Naive thymus-derived CD4-positive, alpha-beta T cell (primary cell): ENCODE data around the gene OR52N2. TPM values are rescaled to one million over a fixed set of nuclear protein-coding genes. Genes with fewer than 3 reads are reported as not detected.

Experiments used
- ATAC-seq: fragments of 150-1000 bp; cut with Tn5 transposase; 2 replicates; pipeline ENCODE4 v1.10.0; 2021; ENCODE audit warnings: mild to moderate bottlenecking, moderate library complexity
- CTCF ChIA-PET: fragments of 350-600 bp; sonication (Branson Sonifier 250); formaldehyde crosslinking; loops from one replicate; lab custom pipeline; 2021; ENCODE audit warnings: antibody characterized with exemption; lab: Charles Lee
- POLR2A ChIA-PET: fragments of 350-600 bp; sonication (Branson Sonifier 250); formaldehyde crosslinking; loops from one replicate; lab custom pipeline; 2021; ENCODE audit warnings: antibody characterized with exemption, inconsistent platforms; lab: Charles Lee
- DNase-seq, 9 donors: peaks; one replicate each; pipeline versions ENCODE4 v3.0.0 to v3.0.0-alpha.2; 2020 to 2022; ENCODE audit warnings: mixed read lengths in 1 of 9
- H3K27ac ChIP-seq: one replicate; pipeline ENCODE4 v1.7.0; 2013; ENCODE audit warnings: mild to moderate bottlenecking, low read depth, low read length, moderate library complexity
- H3K27me3 ChIP-seq, 2 donors: one replicate each; pipeline ENCODE4 v1.7.0; 2013; ENCODE audit warnings: low read length in 2 of 2, mild to moderate bottlenecking in 2 of 2, moderate library complexity in 2 of 2; ENCODE audit not compliant: control insufficient read depth in 2 of 2, insufficient read depth in 2 of 2
- H3K36me3 ChIP-seq, 3 experiments: 1 replicate in 2 of 3; 2 replicates in 1 of 3; pipeline ENCODE4 v1.7.0; 2013; ENCODE audit warnings: low read length in 3 of 3, mild to moderate bottlenecking in 3 of 3, moderate library complexity in 1 of 3; ENCODE audit not compliant: insufficient read depth in 3 of 3, control insufficient read depth in 2 of 3
- H3K4me1 ChIP-seq, 2 donors: one replicate each; pipeline ENCODE4 v1.7.0; 2013; ENCODE audit warnings: low read length in 2 of 2, mild to moderate bottlenecking in 2 of 2, moderate library complexity in 1 of 2; ENCODE audit not compliant: control insufficient read depth in 2 of 2, insufficient read depth in 2 of 2
- H3K4me3 ChIP-seq: 2 replicates; pipeline ENCODE4 v1.7.0; 2013; ENCODE audit warnings: mild to moderate bottlenecking, low read length
- H3K9me3 ChIP-seq, 3 experiments: 1 replicate in 2 of 3; 2 replicates in 1 of 3; pipeline ENCODE4 v1.7.0; 2013; ENCODE audit warnings: low read length in 3 of 3; ENCODE audit not compliant: control insufficient read depth in 2 of 3
- H3K27ac Mint-ChIP-seq, 9 donors: one replicate each; pipeline ENCODE4 v1.8.0; 2020 to 2022; ENCODE audit warnings: mixed read lengths in 9 of 9, mild to moderate bottlenecking in 8 of 9, moderate library complexity in 5 of 9, inconsistent platforms in 2 of 9
- H3K27me3 Mint-ChIP-seq, 5 donors: one replicate each; pipeline ENCODE4 v1.8.0; 2021 to 2022; ENCODE audit warnings: mixed read lengths in 5 of 5, mild to moderate bottlenecking in 1 of 5
- H3K36me3 Mint-ChIP-seq, 5 donors: one replicate each; pipeline ENCODE4 v1.8.0; 2020 to 2022; ENCODE audit warnings: mixed read lengths in 5 of 5, mild to moderate bottlenecking in 3 of 5, inconsistent platforms in 1 of 5
- H3K4me1 Mint-ChIP-seq, 7 donors: one replicate each; pipeline ENCODE4 v1.8.0; 2020 to 2022; ENCODE audit warnings: mixed read lengths in 7 of 7, mild to moderate bottlenecking in 3 of 7, inconsistent platforms in 1 of 7
- H3K4me3 Mint-ChIP-seq, 10 donors: one replicate each; pipeline ENCODE4 v1.8.0; 2020 to 2022; ENCODE audit warnings: mild to moderate bottlenecking in 10 of 10, mixed read lengths in 10 of 10, moderate library complexity in 6 of 10, inconsistent platforms in 2 of 10
- H3K9me3 Mint-ChIP-seq, 11 donors: one replicate each; pipeline ENCODE4 v1.8.0; 2020 to 2022; ENCODE audit warnings: mixed read lengths in 11 of 11, mild to moderate bottlenecking in 4 of 11, inconsistent platforms in 1 of 11, moderate library complexity in 1 of 11
- intact Hi-C, 2 donors: fragments of 100-400 bp; cut with micrococcal nuclease; formaldehyde crosslinking; loops; one replicate each; pipeline ENCODE4 v1.15.1; 2023
- polyA plus RNA-seq, 2 donors: library from polyadenylated mRNA; unstranded; fragments of 300-500 nt; fragmentation: Illumina TruSeq; gene quantifications; one replicate each; pipeline ENCODE4 v1.2.3, GENCODE V29; 2021
- total RNA-seq, 6 experiments: library from RNA in 5 of 6; stranded (reverse) in 5 of 6; gene quantifications; 1 replicate in 5 of 6; 2 replicates in 1 of 6; pipeline ENCODE4 v1.2.3 and lab custom pipeline; 2021 to 2026

The OR52N2 gene
- total and polyA plus RNA-seq, 7 experiments from 2014 or later = not detected

GRCh38 chr11:5857590-5857989 lies 48.9 kb downstream of the OR52N2 start, which contains the start of gene OR52E8:
OR52E8 (minus strand) TSS chr11:5857690; CDS start chr11:5857690, 0 bp downstream.
- H3K27me3 Mint-ChIP-seq = peaks cover 4 to 49% (median 31%) of the 10 kb centered on the region in 5 donors
- peaks cover 0 to 7% (median 0%) of the 10 kb centered on the region in 11 donors for H3K9me3 Mint-ChIP-seq
- H3K27me3 ChIP-seq = peaks cover 0 to 4% of the 10 kb centered on the region in 2 donors
- H3K36me3 ChIP-seq = no peaks in the 10 kb centered on the region
- H3K4me3 Mint-ChIP-seq = no peak within 1 kb of the TSS
- no peak within 1 kb of the TSS for H3K27ac Mint-ChIP-seq
- intact Hi-C loops = no loop called here
- no peaks in the 10 kb centered on the region for H3K4me1 ChIP-seq
- no peaks in the 10 kb centered on the region for H3K4me1 Mint-ChIP-seq
- no peaks in the 10 kb centered on the region for H3K9me3 ChIP-seq
- no peak within 1 kb of the TSS for H3K27ac ChIP-seq
- ChIA-PET CTCF (no interaction called here), POLR2A (no interaction called here)
- DNase-seq = no peak
- no peak for ATAC-seq
- no peak within 1 kb of the TSS for H3K4me3 ChIP-seq
- no peaks in the 10 kb centered on the region for H3K36me3 Mint-ChIP-seq

DNA sequence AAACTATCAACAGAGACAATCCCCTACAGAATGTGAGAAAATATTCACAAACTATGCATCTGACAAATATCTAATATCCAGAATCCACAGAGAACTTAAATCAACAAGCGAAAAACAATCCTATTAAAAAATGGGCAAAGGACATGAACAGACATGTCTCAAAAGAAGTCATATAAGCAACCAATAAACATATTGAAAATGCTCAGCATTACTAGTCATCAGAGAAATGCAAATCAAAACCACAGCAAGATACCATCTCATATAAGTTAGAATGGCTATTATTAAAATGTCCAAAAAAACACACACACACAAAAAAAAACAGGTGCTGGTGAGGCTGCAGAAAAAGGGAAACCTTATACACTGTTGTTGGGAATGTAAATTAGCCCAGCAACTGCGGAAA lies 57.1 kb downstream of the OR52N2 start:
- H3K9me3 Mint-ChIP-seq = peaks cover 0 to 11% (median 3%) of the 10 kb centered on the region in 11 donors

More for the DNA sequence above, 57.1 kb downstream of the OR52N2 start:
- H3K36me3 Mint-ChIP-seq = no peaks in the 10 kb centered on the region
- ChIA-PET CTCF (no interaction called here), POLR2A (no interaction called here)
- ATAC-seq (no peak), DNase-seq (no peak)
- Histone ChIP-seq H3K27ac (no peak overlapping the region), H3K4me3 (no peak overlapping the region), H3K36me3 (no peaks in the 10 kb centered on the region), H3K9me3 (no peaks in the 10 kb centered on the region), H3K4me1 (no peaks in the 10 kb centered on the region), H3K27me3 (no peaks in the 10 kb centered on the region)
- no peaks in the 10 kb centered on the region for H3K4me1 Mint-ChIP-seq
- H3K27me3 Mint-ChIP-seq = peaks cover 2 to 46% (median 28%) of the 10 kb centered on the region in 5 donors
- H3K4me3 Mint-ChIP-seq = no peak overlapping the region
- H3K27ac Mint-ChIP-seq = no peak overlapping the region
- intact Hi-C loops = no loop called here

Other genes with a start within 250 kb of the OR52N2 start
- gene OR52B6, start 228.0 kb upstream of the OR52N2 start, total RNA-seq = not detected
- gene OR52B6, start 228.0 kb upstream of the OR52N2 start, polyA plus RNA-seq = not detected
- gene TRIM6, start 212.3 kb upstream of the OR52N2 start, total RNA-seq = under 1 TPM in 1 of 5 experiments, not detected in 4; 0.36 TPM
- not detected for gene TRIM6, start 212.3 kb upstream of the OR52N2 start, polyA plus RNA-seq
- 10 to 100 TPM in 4 of 5 experiments, 1 to 10 TPM in 1; 5.8 to 14.2 (median 10.8) TPM for gene TRIM34, start 183.9 kb upstream of the OR52N2 start, total RNA-seq
- gene TRIM34, start 183.9 kb upstream of the OR52N2 start, polyA plus RNA-seq = 10 to 100 TPM; 10.8 to 12.6 TPM
- gene TRIM5, start 123.8 kb upstream of the OR52N2 start, total RNA-seq = 10 to 100 TPM; 16.9 to 36.8 (median 26.2) TPM
- 10 to 100 TPM; 10.3 to 10.5 TPM for gene TRIM5, start 123.8 kb upstream of the OR52N2 start, polyA plus RNA-seq
- gene TRIM22, start 119.1 kb upstream of the OR52N2 start, total RNA-seq = 100 to 1,000 TPM; 229 to 340 (median 258) TPM
- gene TRIM22, start 119.1 kb upstream of the OR52N2 start, polyA plus RNA-seq = 100 to 1,000 TPM; 121 to 184 TPM
- gene OR56B1, start 72.5 kb upstream of the OR52N2 start, total RNA-seq = 1 to 10 TPM in 1 of 5 experiments, under 1 TPM in 4; 0.19 to 1.4 (median 0.71) TPM
- gene OR56B1, start 72.5 kb upstream of the OR52N2 start, polyA plus RNA-seq = under 1 TPM in 1 of 2 donors, not detected in 1; 0.11 TPM
- gene OR52N4, start 54.7 kb upstream of the OR52N2 start, total RNA-seq = 1 to 10 TPM; 1.0 to 2.8 (median 2.4) TPM
- under 1 TPM; 0.25 to 0.33 TPM for gene OR52N4, start 54.7 kb upstream of the OR52N2 start, polyA plus RNA-seq
- not detected for gene OR52N5, start 25.6 kb upstream of the OR52N2 start, total RNA-seq
- not detected for gene OR52N5, start 25.6 kb upstream of the OR52N2 start, polyA plus RNA-seq
- not detected for gene OR52N1, start 17.7 kb upstream of the OR52N2 start, total RNA-seq
- gene OR52N1, start 17.7 kb upstream of the OR52N2 start, polyA plus RNA-seq = not detected
- gene OR52E6, start 33.0 kb downstream of the OR52N2 start, total RNA-seq = not detected
- gene OR52E6, start 33.0 kb downstream of the OR52N2 start, polyA plus RNA-seq = not detected
- gene OR52E8, start 48.8 kb downstream of the OR52N2 start, total RNA-seq = not detected
- gene OR52E8, start 48.8 kb downstream of the OR52N2 start, polyA plus RNA-seq = not detected
- gene OR52E4, start 71.7 kb downstream of the OR52N2 start, total RNA-seq = not detected
- gene OR52E4, start 71.7 kb downstream of the OR52N2 start, polyA plus RNA-seq = not detected
- gene OR52E5, start 84.3 kb downstream of the OR52N2 start, total RNA-seq = not detected
- not detected for gene OR52E5, start 84.3 kb downstream of the OR52N2 start, polyA plus RNA-seq
- gene OR56A3, start 133.3 kb downstream of the OR52N2 start, total RNA-seq = not detected
- gene OR56A3, start 133.3 kb downstream of the OR52N2 start, polyA plus RNA-seq = not detected
- not detected for gene OR56A5, start 159.6 kb downstream of the OR52N2 start, total RNA-seq
- gene OR56A5, start 159.6 kb downstream of the OR52N2 start, polyA plus RNA-seq = not detected
- gene OR52L1, start 178.1 kb downstream of the OR52N2 start, total RNA-seq = not detected
- not detected for gene OR52L1, start 178.1 kb downstream of the OR52N2 start, polyA plus RNA-seq
- gene OR56A4, start 198.0 kb downstream of the OR52N2 start, total RNA-seq = under 1 TPM in 2 of 5 experiments, not detected in 3; 0.07 to 0.08 TPM
- gene OR56A4, start 198.0 kb downstream of the OR52N2 start, polyA plus RNA-seq = not detected
- not detected for gene OR56A1, start 221.8 kb downstream of the OR52N2 start, total RNA-seq
- gene OR56A1, start 221.8 kb downstream of the OR52N2 start, polyA plus RNA-seq = not detected